ENCODE data around the gene VPS37C.

GRCh38 chr11:61080986-61081590 lies 80.1 kb downstream of the VPS37C start:
- TF ChIP-seq EZH2 (IDR thresholded peaks at IDR 0.05; ENCODE audit: borderline replicate concordance, low read depth, low read length, poor library complexity, severe bottlenecking) (no peak), CTCF (conservative IDR thresholded peaks at IDR 0.05; ENCODE audit: low read depth, low read length) (no peak)

Data from A673 (cell line).